Measurements from ENCODE around the gene LAMTOR2. TPM values are rescaled to one million over a fixed set of nuclear protein-coding genes. Genes with fewer than 3 reads are reported as not detected.

LAMTOR2 gene
- total and polyA plus RNA-seq, 9 of the 15 experiments (the other 6 are each of a cell fraction or from before 2014, with no cell fraction given) = 39.0 to 161 (median 74.6) TPM

DNA sequence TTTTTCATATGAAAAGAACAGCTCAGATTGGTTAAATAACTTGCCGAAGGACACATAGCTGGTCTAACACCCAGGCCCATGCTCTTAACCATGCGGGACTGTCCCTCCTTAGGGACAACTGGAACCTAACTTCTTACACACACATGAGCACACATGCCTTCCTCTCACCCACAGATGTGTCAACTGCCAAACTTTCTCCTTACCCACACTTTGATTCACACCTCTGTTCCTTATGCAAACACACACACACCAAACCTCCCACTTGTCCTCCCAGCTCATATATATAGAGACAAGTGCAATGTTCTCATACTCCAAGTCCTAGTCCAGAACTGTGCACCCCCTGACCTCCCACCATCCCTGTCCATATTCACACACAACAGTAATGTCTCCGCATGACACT, 10.6 kb downstream of the LAMTOR2 start:
- in situ Hi-C loops (cut with MboI) (loop anchor here (5.0 kb wide), 1 partner anchor 133 kb away; the partner anchor contains the start of gene KHDC4), intact Hi-C loops (cut with micrococcal nuclease) (loop anchor here (5.0 kb wide), 3 partner anchors 38 to 328 kb away; no protein-coding TSS in a partner anchor)
- 83% methylated on average over 3 of the region's 3 CpGs for WGBS (ENCODE audit: insufficient coverage, low coverage, missing lambda C conversion rate)
- no TSS peak for BruUV-seq (replicated peaks)
- ChIA-PET CTCF (ENCODE audit: low intra/inter-chr PET ratio) (interaction anchor here (2.1 kb wide), 1 partner anchor 126 kb away, joined by 6 read pairs; no protein-coding TSS in a partner anchor), POLR2A (interaction anchor here (0.5 to 2.5 kb wide), 6 partner anchors 9 to 142 kb away, joined by 3 to 9 read pairs (median 3); partner anchors contain the start of gene KHDC4)
- FAIRE-seq (no peak), DNase-seq (ENCODE audit: extremely low read depth in 1 of 4, low spot score in 3 of 4) (no peak), ATAC-seq (no peak)
- peaks cover 6 to 21% of the 10 kb centered on the region in 2 experiments; a peak in 4 of 5 replicates for H3K4me1 ChIP-seq (replicated peaks in 1 of 2; ENCODE audit: control insufficient read depth in 2 of 2, insufficient read depth in 2 of 2, low read length in 2 of 2)
- H2AFZ ChIP-seq (ENCODE audit: low read depth, low read length) = no peak overlapping the region
- no peaks in the 10 kb centered on the region for H3K9me3 ChIP-seq (replicated peaks; ENCODE audit: control insufficient read depth, insufficient read depth, low read depth, low read length)
- no peak overlapping the region for H3K4me2 ChIP-seq (ENCODE audit: insufficient read depth, low read length)
- no peaks in the 10 kb centered on the region for H3K79me2 ChIP-seq (ENCODE audit: control insufficient read depth, insufficient read depth, low read length)
- H3K9ac ChIP-seq (ENCODE audit: insufficient read depth in 1 of 2, low read depth in 2 of 2, low read length in 2 of 2) = no peak overlapping the region
- no peaks in the 10 kb centered on the region for H3K27me3 ChIP-seq (ENCODE audit: control insufficient read depth in 2 of 2, insufficient read depth in 2 of 2, low read length in 2 of 2)
- H3K4me3 ChIP-seq = no peak overlapping the region
- no peaks in the 10 kb centered on the region for H4K20me1 ChIP-seq (replicated peaks; ENCODE audit: control insufficient read depth, insufficient read depth, low read length)
- H3K9me1 ChIP-seq (ENCODE audit: control insufficient read depth, insufficient read depth, low read length) = no peaks in the 10 kb centered on the region
- H3K27ac ChIP-seq (ENCODE audit: extremely low read depth, low read depth, low read length) = no peak overlapping the region
- H3K36me3 ChIP-seq (ENCODE audit: control insufficient read depth, insufficient read depth, low read length) = no peaks in the 10 kb centered on the region
- TF ChIP-seq ZNF780A (CRISPR knock-in tag; IDR thresholded peaks at IDR 0.05) = no peak
- TF ChIP-seq, protein P1, sequence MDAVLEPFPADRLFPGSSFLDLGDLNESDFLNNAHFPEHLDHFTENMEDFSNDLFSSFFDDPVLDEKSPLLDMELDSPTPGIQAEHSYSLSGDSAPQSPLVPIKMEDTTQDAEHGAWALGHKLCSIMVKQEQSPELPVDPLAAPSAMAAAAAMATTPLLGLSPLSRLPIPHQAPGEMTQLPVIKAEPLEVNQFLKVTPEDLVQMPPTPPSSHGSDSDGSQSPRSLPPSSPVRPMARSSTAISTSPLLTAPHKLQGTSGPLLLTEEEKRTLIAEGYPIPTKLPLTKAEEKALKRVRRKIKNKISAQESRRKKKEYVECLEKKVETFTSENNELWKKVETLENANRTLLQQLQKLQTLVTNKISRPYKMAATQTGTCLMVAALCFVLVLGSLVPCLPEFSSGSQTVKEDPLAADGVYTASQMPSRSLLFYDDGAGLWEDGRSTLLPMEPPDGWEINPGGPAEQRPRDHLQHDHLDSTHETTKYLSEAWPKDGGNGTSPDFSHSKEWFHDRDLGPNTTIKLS (IDR thresholded peaks at IDR 0.05; ENCODE audit: borderline replicate concordance, low read depth) = no peak
- no peak for TF ChIP-seq TEAD1 (CRISPR knock-in tag; IDR thresholded peaks at IDR 0.05)
- no peak for TF ChIP-seq CCAR2 (IDR thresholded peaks at IDR 0.05; ENCODE audit: low read depth, low read length)
- no peak for TF ChIP-seq ZBTB17 (CRISPR knock-in tag; IDR thresholded peaks at IDR 0.05)
- no peak for TF ChIP-seq FOXA1 (IDR thresholded peaks at IDR 0.05; ENCODE audit: borderline replicate concordance)
- TF ChIP-seq, protein P2, sequence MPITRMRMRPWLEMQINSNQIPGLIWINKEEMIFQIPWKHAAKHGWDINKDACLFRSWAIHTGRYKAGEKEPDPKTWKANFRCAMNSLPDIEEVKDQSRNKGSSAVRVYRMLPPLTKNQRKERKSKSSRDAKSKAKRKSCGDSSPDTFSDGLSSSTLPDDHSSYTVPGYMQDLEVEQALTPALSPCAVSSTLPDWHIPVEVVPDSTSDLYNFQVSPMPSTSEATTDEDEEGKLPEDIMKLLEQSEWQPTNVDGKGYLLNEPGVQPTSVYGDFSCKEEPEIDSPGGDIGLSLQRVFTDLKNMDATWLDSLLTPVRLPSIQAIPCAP (CRISPR knock-in tag; IDR thresholded peaks at IDR 0.05; ENCODE audit: borderline replicate concordance) = no peak
- no peak for TF ChIP-seq BMI1 (IDR thresholded peaks at IDR 0.05; ENCODE audit: low read length)
- no peak for TF ChIP-seq HNRNPL (IDR thresholded peaks at IDR 0.05; ENCODE audit: low read depth, low read length)
- no peak for TF ChIP-seq FIP1L1 (IDR thresholded peaks at IDR 0.05; ENCODE audit: low read depth, low read length, poor library complexity, severe bottlenecking)
- no peak for TF ChIP-seq PHF20 (IDR thresholded peaks at IDR 0.05; ENCODE audit: partially characterized antibody)
- TF ChIP-seq C11orf30 (IDR thresholded peaks at IDR 0.05; ENCODE audit: low read depth) = no peak
- TF ChIP-seq PHF8 (IDR thresholded peaks at IDR 0.05; ENCODE audit: borderline replicate concordance, low read length) = no peak
- TF ChIP-seq RB1 (IDR thresholded peaks at IDR 0.05; ENCODE audit: low read depth) = no peak
- no peak for TF ChIP-seq MAFF (IDR thresholded peaks at IDR 0.05; ENCODE audit: low read length)
- TF ChIP-seq TGIF2 (CRISPR knock-in tag; IDR thresholded peaks at IDR 0.05) = no peak
- TF ChIP-seq, protein P3, sequence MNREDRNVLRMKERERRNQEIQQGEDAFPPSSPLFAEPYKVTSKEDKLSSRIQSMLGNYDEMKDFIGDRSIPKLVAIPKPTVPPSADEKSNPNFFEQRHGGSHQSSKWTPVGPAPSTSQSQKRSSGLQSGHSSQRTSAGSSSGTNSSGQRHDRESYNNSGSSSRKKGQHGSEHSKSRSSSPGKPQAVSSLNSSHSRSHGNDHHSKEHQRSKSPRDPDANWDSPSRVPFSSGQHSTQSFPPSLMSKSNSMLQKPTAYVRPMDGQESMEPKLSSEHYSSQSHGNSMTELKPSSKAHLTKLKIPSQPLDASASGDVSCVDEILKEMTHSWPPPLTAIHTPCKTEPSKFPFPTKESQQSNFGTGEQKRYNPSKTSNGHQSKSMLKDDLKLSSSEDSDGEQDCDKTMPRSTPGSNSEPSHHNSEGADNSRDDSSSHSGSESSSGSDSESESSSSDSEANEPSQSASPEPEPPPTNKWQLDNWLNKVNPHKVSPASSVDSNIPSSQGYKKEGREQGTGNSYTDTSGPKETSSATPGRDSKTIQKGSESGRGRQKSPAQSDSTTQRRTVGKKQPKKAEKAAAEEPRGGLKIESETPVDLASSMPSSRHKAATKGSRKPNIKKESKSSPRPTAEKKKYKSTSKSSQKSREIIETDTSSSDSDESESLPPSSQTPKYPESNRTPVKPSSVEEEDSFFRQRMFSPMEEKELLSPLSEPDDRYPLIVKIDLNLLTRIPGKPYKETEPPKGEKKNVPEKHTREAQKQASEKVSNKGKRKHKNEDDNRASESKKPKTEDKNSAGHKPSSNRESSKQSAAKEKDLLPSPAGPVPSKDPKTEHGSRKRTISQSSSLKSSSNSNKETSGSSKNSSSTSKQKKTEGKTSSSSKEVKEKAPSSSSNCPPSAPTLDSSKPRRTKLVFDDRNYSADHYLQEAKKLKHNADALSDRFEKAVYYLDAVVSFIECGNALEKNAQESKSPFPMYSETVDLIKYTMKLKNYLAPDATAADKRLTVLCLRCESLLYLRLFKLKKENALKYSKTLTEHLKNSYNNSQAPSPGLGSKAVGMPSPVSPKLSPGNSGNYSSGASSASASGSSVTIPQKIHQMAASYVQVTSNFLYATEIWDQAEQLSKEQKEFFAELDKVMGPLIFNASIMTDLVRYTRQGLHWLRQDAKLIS (CRISPR knock-in tag; IDR thresholded peaks at IDR 0.05) = no peak
